ENCODE data around the gene TAS2R60. TPM values are rescaled to one million over a fixed set of nuclear protein-coding genes. Genes with fewer than 3 reads are reported as not detected.
A peak's percentile ranks its signal among the peaks of the same experiment; 100 is the strongest.
"Not testable (repeated sequence)": the region's sequence is repeated elsewhere in the genome, so short reads cannot be mapped to it uniquely, and the experiment has no call there.

Gene TAS2R60
- total RNA-seq, 1 donor from 2014 or later, result not detected

- no peaks in the 10 kb centered on the region for H3K4me1 ChIP-seq (ENCODE audit: control insufficient read depth in 3 of 3, insufficient read depth in 3 of 3, low read length in 3 of 3)
- H3K9ac ChIP-seq (ENCODE audit: low read depth in 1 of 3, low read length in 3 of 3), result no peak overlapping the region
Measured at GRCh38 chr7:143463957-143464356, 20.7 kb downstream of the TAS2R60 start.

GRCh38 chr7:143467724-143468123, 24.5 kb downstream of the TAS2R60 start:
- Histone ChIP-seq H3K4me3 (ENCODE audit: low read length in 3 of 3) (no peak overlapping the region), H3K9me3 (ENCODE audit: control insufficient read depth in 3 of 3, low read length in 3 of 3) (no peaks in the 10 kb centered on the region), H3K9ac (ENCODE audit: low read depth in 1 of 3, low read length in 3 of 3) (no peak overlapping the region), H3K27ac (ENCODE audit: low read depth, low read length) (no peak overlapping the region), H3K4me1 (ENCODE audit: control insufficient read depth in 3 of 3, insufficient read depth in 3 of 3, low read length in 3 of 3) (no peaks in the 10 kb centered on the region), H3K36me3 (ENCODE audit: control insufficient read depth in 3 of 3, insufficient read depth in 3 of 3, low read length in 3 of 3) (no peaks in the 10 kb centered on the region), H3K27me3 (ENCODE audit: control insufficient read depth in 3 of 3, insufficient read depth in 3 of 3, low read length in 3 of 3) (no peaks in the 10 kb centered on the region)

More at GRCh38 chr7:143463957-143464356, 20.7 kb downstream of the TAS2R60 start:
- no peak overlapping the region for H3K27ac ChIP-seq (ENCODE audit: low read depth, low read length)
- H3K27me3 ChIP-seq (ENCODE audit: control insufficient read depth in 3 of 3, insufficient read depth in 3 of 3, low read length in 3 of 3), result no peaks in the 10 kb centered on the region
- no peaks in the 10 kb centered on the region for H3K36me3 ChIP-seq (ENCODE audit: control insufficient read depth in 3 of 3, insufficient read depth in 3 of 3, low read length in 3 of 3)
- no peak overlapping the region for H3K4me3 ChIP-seq (ENCODE audit: low read length in 3 of 3)
- H3K9me3 ChIP-seq (ENCODE audit: control insufficient read depth in 3 of 3, low read length in 3 of 3), result no peaks in the 10 kb centered on the region

GRCh38 chr7:143472071-143472689, 28.9 kb downstream of the TAS2R60 start:
- H3K9me3 ChIP-seq (ENCODE audit: control insufficient read depth in 3 of 3, low read length in 3 of 3); H3K4me1 ChIP-seq (ENCODE audit: control insufficient read depth in 3 of 3, insufficient read depth in 3 of 3, low read length in 3 of 3); H3K27ac ChIP-seq (ENCODE audit: low read depth, low read length); H3K4me3 ChIP-seq (ENCODE audit: low read length in 3 of 3); H3K36me3 ChIP-seq (ENCODE audit: control insufficient read depth in 3 of 3, insufficient read depth in 3 of 3, low read length in 3 of 3); H3K27me3 ChIP-seq (ENCODE audit: control insufficient read depth in 3 of 3, insufficient read depth in 3 of 3, low read length in 3 of 3); H3K9ac ChIP-seq (ENCODE audit: low read depth in 1 of 3, low read length in 3 of 3): not testable (repeated sequence)

GRCh38 chr7:143477501-143478150, 34.4 kb downstream of the TAS2R60 start, which contains the start of gene TAS2R41:
Gene TAS2R41 (plus strand): TSS chr7:143477873. CDS start chr7:143477873, 0 bp downstream.
- Histone ChIP-seq H3K9me3 (ENCODE audit: control insufficient read depth in 3 of 3, low read length in 3 of 3) (no peaks in the 10 kb centered on the region), H3K4me3 (ENCODE audit: low read length in 3 of 3) (no peak within 1 kb of the TSS), H3K4me1 (ENCODE audit: control insufficient read depth in 3 of 3, insufficient read depth in 3 of 3, low read length in 3 of 3) (no peaks in the 10 kb centered on the region), H3K27ac (ENCODE audit: low read depth, low read length) (peak within 1 kb of the TSS; percentile 9), H3K9ac (ENCODE audit: low read depth in 1 of 3, low read length in 3 of 3) (no peak within 1 kb of the TSS), H3K27me3 (ENCODE audit: control insufficient read depth in 3 of 3, insufficient read depth in 3 of 3, low read length in 3 of 3) (no peaks in the 10 kb centered on the region), H3K36me3 (ENCODE audit: control insufficient read depth in 3 of 3, insufficient read depth in 3 of 3, low read length in 3 of 3) (no peaks in the 10 kb centered on the region)

GRCh38 chr7:143479055-143479766, 36.0 kb downstream of the TAS2R60 start:
- peak overlapping the region; percentile 9 for H3K27ac ChIP-seq (ENCODE audit: low read depth, low read length)
- H3K27me3 ChIP-seq (ENCODE audit: control insufficient read depth in 3 of 3, insufficient read depth in 3 of 3, low read length in 3 of 3), result no peaks in the 10 kb centered on the region
- no peak overlapping the region for H3K4me3 ChIP-seq (ENCODE audit: low read length in 3 of 3)
- H3K9ac ChIP-seq (ENCODE audit: low read depth in 1 of 3, low read length in 3 of 3), result no peak overlapping the region
- H3K36me3 ChIP-seq (ENCODE audit: control insufficient read depth in 3 of 3, insufficient read depth in 3 of 3, low read length in 3 of 3), result no peaks in the 10 kb centered on the region
- no peaks in the 10 kb centered on the region for H3K4me1 ChIP-seq (ENCODE audit: control insufficient read depth in 3 of 3, insufficient read depth in 3 of 3, low read length in 3 of 3)
- no peaks in the 10 kb centered on the region for H3K9me3 ChIP-seq (ENCODE audit: control insufficient read depth in 3 of 3, low read length in 3 of 3)

GRCh38 chr7:143480501-143480900, 37.2 kb downstream of the TAS2R60 start:
- no peaks in the 10 kb centered on the region for H3K36me3 ChIP-seq (ENCODE audit: control insufficient read depth in 3 of 3, insufficient read depth in 3 of 3, low read length in 3 of 3)
- H3K4me3 ChIP-seq (ENCODE audit: low read length in 3 of 3), result no peak overlapping the region
- H3K27me3 ChIP-seq (ENCODE audit: control insufficient read depth in 3 of 3, insufficient read depth in 3 of 3, low read length in 3 of 3), result no peaks in the 10 kb centered on the region
- no peak overlapping the region for H3K9ac ChIP-seq (ENCODE audit: low read depth in 1 of 3, low read length in 3 of 3)
- no peak overlapping the region for H3K27ac ChIP-seq (ENCODE audit: low read depth, low read length)
- no peaks in the 10 kb centered on the region for H3K9me3 ChIP-seq (ENCODE audit: control insufficient read depth in 3 of 3, low read length in 3 of 3)
- no peaks in the 10 kb centered on the region for H3K4me1 ChIP-seq (ENCODE audit: control insufficient read depth in 3 of 3, insufficient read depth in 3 of 3, low read length in 3 of 3)

GRCh38 chr7:143484119-143484518, 40.9 kb downstream of the TAS2R60 start:
- Histone ChIP-seq H3K9me3 (ENCODE audit: control insufficient read depth in 3 of 3, low read length in 3 of 3) (no peaks in the 10 kb centered on the region), H3K9ac (ENCODE audit: low read depth in 1 of 3, low read length in 3 of 3) (no peak overlapping the region), H3K27me3 (ENCODE audit: control insufficient read depth in 3 of 3, insufficient read depth in 3 of 3, low read length in 3 of 3) (no peaks in the 10 kb centered on the region), H3K27ac (ENCODE audit: low read depth, low read length) (peak overlapping the region; percentile 1), H3K4me3 (ENCODE audit: low read length in 3 of 3) (no peak overlapping the region), H3K4me1 (ENCODE audit: control insufficient read depth in 3 of 3, insufficient read depth in 3 of 3, low read length in 3 of 3) (peaks cover 0 to 2% (median 0%) of the 10 kb centered on the region in 3 donors), H3K36me3 (ENCODE audit: control insufficient read depth in 3 of 3, insufficient read depth in 3 of 3, low read length in 3 of 3) (no peaks in the 10 kb centered on the region)

GRCh38 chr7:143485094-143485493, 41.8 kb downstream of the TAS2R60 start:
- Histone ChIP-seq H3K4me1 (ENCODE audit: control insufficient read depth in 3 of 3, insufficient read depth in 3 of 3, low read length in 3 of 3) (peaks cover 0 to 2% (median 0%) of the 10 kb centered on the region in 3 donors), H3K9ac (ENCODE audit: low read depth in 1 of 3, low read length in 3 of 3) (no peak overlapping the region), H3K27ac (ENCODE audit: low read depth, low read length) (no peak overlapping the region), H3K36me3 (ENCODE audit: control insufficient read depth in 3 of 3, insufficient read depth in 3 of 3, low read length in 3 of 3) (no peaks in the 10 kb centered on the region), H3K27me3 (ENCODE audit: control insufficient read depth in 3 of 3, insufficient read depth in 3 of 3, low read length in 3 of 3) (no peaks in the 10 kb centered on the region), H3K9me3 (ENCODE audit: control insufficient read depth in 3 of 3, low read length in 3 of 3) (no peaks in the 10 kb centered on the region), H3K4me3 (ENCODE audit: low read length in 3 of 3) (no peak overlapping the region)

GRCh38 chr7:143485500-143485899, 42.2 kb downstream of the TAS2R60 start:
- Histone ChIP-seq H3K27ac (ENCODE audit: low read depth, low read length) (no peak overlapping the region), H3K36me3 (ENCODE audit: control insufficient read depth in 3 of 3, insufficient read depth in 3 of 3, low read length in 3 of 3) (no peaks in the 10 kb centered on the region), H3K9ac (ENCODE audit: low read depth in 1 of 3, low read length in 3 of 3) (no peak overlapping the region), H3K4me1 (ENCODE audit: control insufficient read depth in 3 of 3, insufficient read depth in 3 of 3, low read length in 3 of 3) (peaks cover 0 to 2% (median 0%) of the 10 kb centered on the region in 3 donors), H3K27me3 (ENCODE audit: control insufficient read depth in 3 of 3, insufficient read depth in 3 of 3, low read length in 3 of 3) (no peaks in the 10 kb centered on the region), H3K9me3 (ENCODE audit: control insufficient read depth in 3 of 3, low read length in 3 of 3) (no peaks in the 10 kb centered on the region), H3K4me3 (ENCODE audit: low read length in 3 of 3) (no peak overlapping the region)

GRCh38 chr7:143486266-143486665, 43.0 kb downstream of the TAS2R60 start:
- H3K4me1 ChIP-seq (ENCODE audit: control insufficient read depth in 3 of 3, insufficient read depth in 3 of 3, low read length in 3 of 3); H3K9me3 ChIP-seq (ENCODE audit: control insufficient read depth in 3 of 3, low read length in 3 of 3): not testable (repeated sequence)
- peak overlapping the region; percentile 68 for H3K27ac ChIP-seq (ENCODE audit: low read depth, low read length)

More at GRCh38 chr7:143486266-143486665, 43.0 kb downstream of the TAS2R60 start:
- H3K9ac ChIP-seq (ENCODE audit: low read depth in 1 of 3, low read length in 3 of 3); H3K27me3 ChIP-seq (ENCODE audit: control insufficient read depth in 3 of 3, insufficient read depth in 3 of 3, low read length in 3 of 3); H3K4me3 ChIP-seq (ENCODE audit: low read length in 3 of 3); H3K36me3 ChIP-seq (ENCODE audit: control insufficient read depth in 3 of 3, insufficient read depth in 3 of 3, low read length in 3 of 3): not testable (repeated sequence)

Data from skeletal muscle tissue (tissue), 4 donors.